Nephron (organoid): ENCODE results near the gene B3GALT6.
A peak's percentile ranks its signal among the peaks of the same experiment; 100 is the strongest.

Experiments used
- H3K27ac Mint-ChIP-seq, 3 experiments: 2 replicates each; pipeline ENCODE4 v1.8.0; 2020; ENCODE audit warnings: mixed read lengths in 3 of 3, mild to moderate bottlenecking in 2 of 3, moderate library complexity in 1 of 3
- H3K27me3 Mint-ChIP-seq: 2 replicates; pipeline ENCODE4 v1.8.0; 2021; ENCODE audit warnings: low read depth, mild to moderate bottlenecking, moderate library complexity, mixed read lengths
- H3K36me3 Mint-ChIP-seq: 2 replicates; pipeline ENCODE4 v1.8.0; 2020; ENCODE audit warnings: low read depth, mixed read lengths
- H3K4me1 Mint-ChIP-seq: 2 replicates; pipeline ENCODE4 v1.8.0; 2020; ENCODE audit warnings: mixed read lengths
- H3K4me3 Mint-ChIP-seq, 3 experiments: 2 replicates each; pipeline ENCODE4 v1.8.0; 2020; ENCODE audit warnings: mild to moderate bottlenecking in 3 of 3, mixed read lengths in 3 of 3, moderate library complexity in 2 of 3
- H3K9me3 Mint-ChIP-seq: 2 replicates; pipeline ENCODE4 v1.8.0; 2020; ENCODE audit warnings: mixed read lengths
- TF ChIP-seq, protein P1 (sequence below), 3 experiments: fragments of 200-600 bp; sonication (generic); IDR thresholded peaks; one replicate each; pipeline ENCODE4 v1.5.0; 2021; ENCODE audit warnings: antibody characterized with exemption in 3 of 3; ENCODE audit not compliant: unreplicated experiment in 3 of 3

Gene B3GALT6

DNA sequence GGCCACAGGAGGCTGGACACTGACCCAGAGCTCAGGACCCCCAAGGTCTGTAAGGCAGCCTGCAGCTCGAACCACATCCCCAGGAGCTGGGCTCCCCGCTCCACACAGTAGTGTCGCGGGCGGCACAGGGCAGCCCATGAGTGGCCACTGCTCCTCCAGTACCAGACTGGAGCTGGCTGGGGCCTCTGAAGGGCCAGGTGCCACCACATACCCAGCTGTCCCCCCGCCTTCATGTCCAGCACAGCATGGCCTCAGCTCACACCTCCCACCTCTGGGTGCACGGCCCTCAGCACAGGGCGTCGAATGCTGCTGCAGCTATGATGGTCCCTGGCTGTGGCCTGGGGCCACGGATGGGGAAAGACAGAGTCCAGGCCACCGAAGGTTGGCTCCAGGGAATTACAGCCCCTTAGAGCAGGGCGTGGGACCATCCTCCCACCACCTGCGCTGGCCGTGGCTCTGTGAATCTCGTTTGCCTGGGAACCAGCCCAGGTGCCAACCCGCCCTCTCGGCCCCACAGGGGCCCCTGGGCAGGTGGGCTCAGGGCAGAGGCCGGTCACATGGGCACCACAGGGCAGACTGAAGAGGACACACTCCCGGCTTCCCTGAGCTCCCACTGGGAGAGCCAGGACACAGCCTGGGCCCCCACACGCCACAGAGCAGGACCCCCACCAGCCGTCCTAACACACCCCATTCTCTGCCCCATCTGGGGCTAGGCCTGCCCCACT is 16.0 kb upstream of the B3GALT6 start:
- no peak overlapping the region for H3K27ac Mint-ChIP-seq
- TF ChIP-seq, protein P1, sequence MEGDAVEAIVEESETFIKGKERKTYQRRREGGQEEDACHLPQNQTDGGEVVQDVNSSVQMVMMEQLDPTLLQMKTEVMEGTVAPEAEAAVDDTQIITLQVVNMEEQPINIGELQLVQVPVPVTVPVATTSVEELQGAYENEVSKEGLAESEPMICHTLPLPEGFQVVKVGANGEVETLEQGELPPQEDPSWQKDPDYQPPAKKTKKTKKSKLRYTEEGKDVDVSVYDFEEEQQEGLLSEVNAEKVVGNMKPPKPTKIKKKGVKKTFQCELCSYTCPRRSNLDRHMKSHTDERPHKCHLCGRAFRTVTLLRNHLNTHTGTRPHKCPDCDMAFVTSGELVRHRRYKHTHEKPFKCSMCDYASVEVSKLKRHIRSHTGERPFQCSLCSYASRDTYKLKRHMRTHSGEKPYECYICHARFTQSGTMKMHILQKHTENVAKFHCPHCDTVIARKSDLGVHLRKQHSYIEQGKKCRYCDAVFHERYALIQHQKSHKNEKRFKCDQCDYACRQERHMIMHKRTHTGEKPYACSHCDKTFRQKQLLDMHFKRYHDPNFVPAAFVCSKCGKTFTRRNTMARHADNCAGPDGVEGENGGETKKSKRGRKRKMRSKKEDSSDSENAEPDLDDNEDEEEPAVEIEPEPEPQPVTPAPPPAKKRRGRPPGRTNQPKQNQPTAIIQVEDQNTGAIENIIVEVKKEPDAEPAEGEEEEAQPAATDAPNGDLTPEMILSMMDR (IDR thresholded peaks at IDR 0.05; ENCODE audit: unreplicated experiment in 3 of 3), result no peak
- H3K9me3 Mint-ChIP-seq, result no peaks in the 10 kb centered on the region
- no peak overlapping the region for H3K4me3 Mint-ChIP-seq
- peaks cover under 1% of the 10 kb centered on the region for H3K27me3 Mint-ChIP-seq
- peaks cover 19% of the 10 kb centered on the region for H3K36me3 Mint-ChIP-seq
- H3K4me1 Mint-ChIP-seq, result no peaks in the 10 kb centered on the region

DNA sequence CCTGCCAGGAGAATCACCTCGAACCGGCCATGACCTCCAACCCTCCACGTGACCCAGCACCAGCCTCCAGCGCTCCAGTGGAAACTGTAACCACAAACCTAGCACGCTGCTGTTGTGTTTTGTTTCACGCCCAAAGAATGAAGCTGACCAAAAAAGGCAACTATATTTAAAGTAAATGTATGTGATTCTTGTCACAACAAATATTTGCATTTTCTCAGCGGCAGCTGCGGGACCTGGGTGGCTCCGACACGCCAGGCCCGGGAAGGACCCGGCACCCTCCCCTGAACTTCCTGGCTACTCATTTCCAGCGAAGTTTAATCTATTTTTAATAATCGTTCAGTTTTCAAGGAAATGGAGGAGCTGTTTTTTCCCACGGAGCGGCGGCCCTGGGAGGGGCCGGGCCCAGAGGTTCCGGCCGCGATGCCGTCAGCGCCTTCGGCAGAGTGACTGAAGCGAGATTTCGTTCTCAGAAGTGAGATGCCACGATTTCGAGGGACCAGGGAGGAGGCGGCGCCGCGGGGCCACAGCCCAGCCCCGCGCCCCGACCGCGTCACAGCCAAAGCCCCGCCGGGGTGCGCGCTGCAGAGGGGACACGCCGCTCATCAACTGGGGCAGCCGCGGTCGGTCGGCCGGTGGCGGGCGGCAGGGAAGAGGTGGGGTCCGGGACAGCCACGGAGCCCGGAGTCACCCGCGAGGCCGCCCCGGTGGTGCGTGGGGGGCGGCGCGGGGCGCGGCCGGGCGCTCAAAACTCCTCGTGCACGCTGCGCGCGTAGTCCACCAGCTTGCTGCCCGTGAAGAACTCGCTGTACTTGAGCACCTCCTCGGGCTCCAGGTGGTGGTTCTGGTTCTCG is 15.0 kb upstream of the B3GALT6 start:
- H3K9me3 Mint-ChIP-seq, result no peaks in the 10 kb centered on the region
- H3K4me1 Mint-ChIP-seq, result no peaks in the 10 kb centered on the region
- peaks cover 20% of the 10 kb centered on the region for H3K36me3 Mint-ChIP-seq
- TF ChIP-seq, protein P1 (IDR thresholded peaks at IDR 0.05; ENCODE audit: unreplicated experiment in 3 of 3), result no peak
- no peaks in the 10 kb centered on the region for H3K27me3 Mint-ChIP-seq
- H3K27ac Mint-ChIP-seq, result peak overlapping the region in 1 of 3 experiments; percentile 59
- H3K4me3 Mint-ChIP-seq, result no peak overlapping the region

- Mint-ChIP-seq H3K9me3 (no peaks in the 10 kb centered on the region), H3K36me3 (peaks cover 23% of the 10 kb centered on the region), H3K4me1 (no peaks in the 10 kb centered on the region), H3K27ac (no peak overlapping the region), H3K27me3 (no peaks in the 10 kb centered on the region), H3K4me3 (no peak overlapping the region)
- TF ChIP-seq, protein P1 (IDR thresholded peaks at IDR 0.05; ENCODE audit: unreplicated experiment in 3 of 3), result no peak
Measured at GRCh38 chr1:1217621-1218523, 14.2 kb upstream of the B3GALT6 start.

- no peaks in the 10 kb centered on the region for H3K9me3 Mint-ChIP-seq
- H3K27me3 Mint-ChIP-seq, result no peaks in the 10 kb centered on the region
- no peak overlapping the region for H3K27ac Mint-ChIP-seq
- H3K36me3 Mint-ChIP-seq, result peaks cover 28% of the 10 kb centered on the region
- H3K4me1 Mint-ChIP-seq, result no peaks in the 10 kb centered on the region
- no peak overlapping the region for H3K4me3 Mint-ChIP-seq
- TF ChIP-seq, protein P1 (IDR thresholded peaks at IDR 0.05; ENCODE audit: unreplicated experiment in 3 of 3), result no peak
Measured at GRCh38 chr1:1218524-1219200, 13.4 kb upstream of the B3GALT6 start.

- Mint-ChIP-seq H3K27me3 (no peaks in the 10 kb centered on the region), H3K36me3 (peaks cover 28% of the 10 kb centered on the region), H3K4me1 (no peaks in the 10 kb centered on the region), H3K9me3 (no peaks in the 10 kb centered on the region), H3K27ac (no peak overlapping the region), H3K4me3 (no peak overlapping the region)
- TF ChIP-seq, protein P1 (IDR thresholded peaks at IDR 0.05; ENCODE audit: unreplicated experiment in 3 of 3), result no peak
Measured at GRCh38 chr1:1219341-1219740, 12.7 kb upstream of the B3GALT6 start.
